ENCODE data around the gene ZC3H8.

ZC3H8 gene

GRCh38 chr2:112272669-112273068 is 17.8 kb upstream of the ZC3H8 start:
- no peak overlapping the region for H3K4ac ChIP-seq (ENCODE audit: low read length)
- peaks cover 4 to 8% of the 10 kb centered on the region in 2 donors for H3K9me3 ChIP-seq (replicated peaks in 1 of 2; ENCODE audit: control insufficient read depth in 2 of 2, insufficient read depth in 1 of 2, low read depth in 1 of 2, low read length in 2 of 2)
- no peak overlapping the region for H2BK15ac ChIP-seq (ENCODE audit: low read length)
- no peaks in the 10 kb centered on the region for H3K27me3 ChIP-seq (ENCODE audit: control insufficient read depth in 3 of 3, insufficient read depth in 3 of 3, low read depth in 1 of 3, low read length in 3 of 3)
- H3K4me2 ChIP-seq (ENCODE audit: insufficient read depth, low read length, poor library complexity, severe bottlenecking) = no peak overlapping the region
- no peak overlapping the region for H2BK120ac ChIP-seq (ENCODE audit: low read depth, low read length)
- H2BK5ac ChIP-seq (ENCODE audit: low read length) = no peak overlapping the region
- no peaks in the 10 kb centered on the region for H3K36me3 ChIP-seq (replicated peaks in 1 of 2; ENCODE audit: control insufficient read depth in 2 of 2, insufficient read depth in 2 of 2, low read length in 2 of 2)
- H3K23ac ChIP-seq (ENCODE audit: low read depth, low read length, poor library complexity) = no peak overlapping the region
- H3K79me1 ChIP-seq (ENCODE audit: low read depth, low read length) = no peaks in the 10 kb centered on the region
- no peak overlapping the region for H3K9ac ChIP-seq (ENCODE audit: low read depth, low read length, poor library complexity)
- no peak overlapping the region for H3K18ac ChIP-seq (ENCODE audit: low read length)
- no peak overlapping the region for H3K27ac ChIP-seq (replicated peaks; ENCODE audit: low read length)
- no peak for DNase-seq (ENCODE audit: low spot score)
- peaks cover 0 to 6% of the 10 kb centered on the region in 2 donors for H3K4me1 ChIP-seq (ENCODE audit: control insufficient read depth in 2 of 2, insufficient read depth in 1 of 2, low read depth in 1 of 2, low read length in 2 of 2)
- no CpG with 5 or more reads among the region's 5 CpGs for WGBS, 2 donors (ENCODE audit: extremely low coverage in 2 of 2, insufficient read length in 2 of 2, insufficient replicate concordance in 1 of 2)
- H4K8ac ChIP-seq (ENCODE audit: low read depth, low read length) = no peak overlapping the region
- H2AFZ ChIP-seq (ENCODE audit: low read length) = no peak overlapping the region
- no peak overlapping the region for H3K14ac ChIP-seq (ENCODE audit: low read length)
- no peak overlapping the region for H2BK12ac ChIP-seq (ENCODE audit: low read length)
- H4K91ac ChIP-seq (ENCODE audit: low read depth, low read length, poor library complexity) = no peak overlapping the region
- no peak overlapping the region for H2AK5ac ChIP-seq (ENCODE audit: low read depth, low read length)
- H3K4me3 ChIP-seq (ENCODE audit: low read length in 2 of 2) = no peak overlapping the region

DNA sequence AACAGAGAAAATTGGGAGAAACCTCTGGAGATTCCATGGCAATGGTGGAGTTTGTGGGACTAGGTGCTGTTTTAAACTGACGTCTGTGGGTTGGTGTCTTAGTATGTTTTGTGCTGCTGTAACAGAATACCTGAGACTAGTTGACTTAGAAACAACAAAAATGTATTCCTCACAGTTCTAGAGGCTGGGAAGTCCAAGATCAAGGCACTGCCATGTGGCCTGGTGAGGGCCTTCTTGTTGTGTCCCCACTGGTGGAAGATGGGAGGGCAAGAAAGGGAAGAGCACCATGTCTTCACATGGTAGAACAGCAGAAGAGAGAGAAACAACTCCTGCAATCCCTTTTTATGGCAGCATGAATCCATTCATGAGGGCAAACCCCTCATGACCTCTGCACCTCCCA is 13.7 kb upstream of the ZC3H8 start:
- no peak overlapping the region for H3K14ac ChIP-seq (ENCODE audit: low read length)
- H2BK120ac ChIP-seq (ENCODE audit: low read depth, low read length) = no peak overlapping the region
- H3K36me3 ChIP-seq (replicated peaks in 1 of 2; ENCODE audit: control insufficient read depth in 2 of 2, insufficient read depth in 2 of 2, low read length in 2 of 2) = no peaks in the 10 kb centered on the region
- peaks cover 0 to 6% of the 10 kb centered on the region in 2 donors for H3K4me1 ChIP-seq (ENCODE audit: control insufficient read depth in 2 of 2, insufficient read depth in 1 of 2, low read depth in 1 of 2, low read length in 2 of 2)
- WGBS, 2 donors (ENCODE audit: extremely low coverage in 2 of 2, insufficient read length in 2 of 2, insufficient replicate concordance in 1 of 2) = no CpG with 5 or more reads among the region's 1 CpG
- H2AK5ac ChIP-seq (ENCODE audit: low read depth, low read length) = no peak overlapping the region
- no peak overlapping the region for H3K4me3 ChIP-seq (ENCODE audit: low read length in 2 of 2)
- no peak overlapping the region for H4K91ac ChIP-seq (ENCODE audit: low read depth, low read length, poor library complexity)
- peaks cover 4 to 8% of the 10 kb centered on the region in 2 donors for H3K9me3 ChIP-seq (replicated peaks in 1 of 2; ENCODE audit: control insufficient read depth in 2 of 2, insufficient read depth in 1 of 2, low read depth in 1 of 2, low read length in 2 of 2)
- H3K27ac ChIP-seq (replicated peaks; ENCODE audit: low read length) = no peak overlapping the region
- no peak for DNase-seq (ENCODE audit: low spot score)
- no peaks in the 10 kb centered on the region for H3K79me1 ChIP-seq (ENCODE audit: low read depth, low read length)
- no peak overlapping the region for H3K4ac ChIP-seq (ENCODE audit: low read length)
- H3K4me2 ChIP-seq (ENCODE audit: insufficient read depth, low read length, poor library complexity, severe bottlenecking) = no peak overlapping the region
- H3K18ac ChIP-seq (ENCODE audit: low read length) = no peak overlapping the region
- H3K23ac ChIP-seq (ENCODE audit: low read depth, low read length, poor library complexity) = no peak overlapping the region
- H2BK15ac ChIP-seq (ENCODE audit: low read length) = no peak overlapping the region
- H2BK12ac ChIP-seq (ENCODE audit: low read length) = no peak overlapping the region
- H4K8ac ChIP-seq (ENCODE audit: low read depth, low read length) = no peak overlapping the region
- H2AFZ ChIP-seq (ENCODE audit: low read length) = no peak overlapping the region
- H3K27me3 ChIP-seq (ENCODE audit: control insufficient read depth in 3 of 3, insufficient read depth in 3 of 3, low read depth in 1 of 3, low read length in 3 of 3) = no peaks in the 10 kb centered on the region
- no peak overlapping the region for H2BK5ac ChIP-seq (ENCODE audit: low read length)
- H3K9ac ChIP-seq (ENCODE audit: low read depth, low read length, poor library complexity) = no peak overlapping the region

DNA sequence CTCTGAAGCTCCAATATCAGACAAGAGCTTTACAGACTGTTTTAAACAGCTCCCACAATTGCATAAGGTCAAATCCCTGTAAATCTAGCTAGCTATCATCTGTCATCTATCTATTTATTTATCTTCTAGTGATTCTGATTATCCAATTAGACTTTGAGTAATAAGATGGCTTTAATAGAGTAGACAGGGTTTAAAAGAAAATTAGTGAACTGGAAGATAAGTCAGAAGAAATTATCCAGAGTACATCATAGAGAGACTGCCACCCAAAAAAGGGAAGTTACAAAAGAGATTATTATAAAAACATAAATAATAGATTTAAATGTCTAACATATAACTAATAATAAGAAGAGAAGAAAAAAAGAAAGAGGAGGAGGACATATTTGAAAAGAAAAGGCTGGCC is 8.0 kb upstream of the ZC3H8 start:
- H4K8ac ChIP-seq (ENCODE audit: low read depth, low read length) = no peak overlapping the region
- no peak for DNase-seq (ENCODE audit: low spot score)

DNA sequence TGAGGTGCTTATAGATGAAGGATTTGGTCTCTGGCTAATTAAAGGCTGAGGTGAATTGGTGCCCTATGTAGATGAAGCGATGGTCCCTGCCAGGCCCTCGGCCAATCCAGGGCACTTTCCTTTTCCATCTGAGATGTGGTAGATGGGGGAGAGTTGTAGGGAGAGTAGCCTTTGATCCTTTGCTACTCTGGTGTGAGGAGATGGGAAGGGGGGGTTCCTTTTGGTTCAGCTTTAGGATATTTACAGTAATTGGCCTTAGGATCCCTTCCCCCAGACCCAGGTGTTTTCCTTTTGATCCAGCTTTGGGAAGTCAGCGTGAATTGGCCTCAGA is 5.4 kb upstream of the ZC3H8 start:
- no peak overlapping the region for H2BK120ac ChIP-seq (ENCODE audit: low read depth, low read length)
- no peak overlapping the region for H2AK5ac ChIP-seq (ENCODE audit: low read depth, low read length)
- H2BK15ac ChIP-seq (ENCODE audit: low read length) = no peak overlapping the region
- no peaks in the 10 kb centered on the region for H3K9me3 ChIP-seq (replicated peaks in 1 of 2; ENCODE audit: control insufficient read depth in 2 of 2, insufficient read depth in 1 of 2, low read depth in 1 of 2, low read length in 2 of 2)
- no peak overlapping the region for H3K18ac ChIP-seq (ENCODE audit: low read length)
- H2AFZ ChIP-seq (ENCODE audit: low read length) = peak overlapping the region; percentile 77
- H2BK12ac ChIP-seq (ENCODE audit: low read length) = no peak overlapping the region
- no peak overlapping the region for H3K4me3 ChIP-seq (ENCODE audit: low read length in 2 of 2)
- no peaks in the 10 kb centered on the region for H3K27me3 ChIP-seq (ENCODE audit: control insufficient read depth in 3 of 3, insufficient read depth in 3 of 3, low read depth in 1 of 3, low read length in 3 of 3)
- DNase-seq (ENCODE audit: low spot score) = no peak
- H3K4ac ChIP-seq (ENCODE audit: low read length) = no peak overlapping the region
- H2BK5ac ChIP-seq (ENCODE audit: low read length) = no peak overlapping the region
- H3K27ac ChIP-seq (replicated peaks; ENCODE audit: low read length) = no peak overlapping the region
- no CpG with 5 or more reads among the region's 3 CpGs for WGBS, 2 donors (ENCODE audit: extremely low coverage in 2 of 2, insufficient read length in 2 of 2, insufficient replicate concordance in 1 of 2)
- H3K36me3 ChIP-seq (replicated peaks in 1 of 2; ENCODE audit: control insufficient read depth in 2 of 2, insufficient read depth in 2 of 2, low read length in 2 of 2) = no peaks in the 10 kb centered on the region
- no peak overlapping the region for H3K4me2 ChIP-seq (ENCODE audit: insufficient read depth, low read length, poor library complexity, severe bottlenecking)
- H3K4me1 ChIP-seq (ENCODE audit: control insufficient read depth in 2 of 2, insufficient read depth in 1 of 2, low read depth in 1 of 2, low read length in 2 of 2) = no peaks in the 10 kb centered on the region
- no peak overlapping the region for H3K9ac ChIP-seq (ENCODE audit: low read depth, low read length, poor library complexity)
- no peak overlapping the region for H4K8ac ChIP-seq (ENCODE audit: low read depth, low read length)
- no peak overlapping the region for H3K14ac ChIP-seq (ENCODE audit: low read length)
- no peak overlapping the region for H4K91ac ChIP-seq (ENCODE audit: low read depth, low read length, poor library complexity)
- H3K79me1 ChIP-seq (ENCODE audit: low read depth, low read length) = no peaks in the 10 kb centered on the region
- no peak overlapping the region for H3K23ac ChIP-seq (ENCODE audit: low read depth, low read length, poor library complexity)

More for the DNA sequence above, 8.0 kb upstream of the ZC3H8 start:
- Histone ChIP-seq H2BK15ac (ENCODE audit: low read length) (no peak overlapping the region), H2BK120ac (ENCODE audit: low read depth, low read length) (no peak overlapping the region), H3K36me3 (replicated peaks in 1 of 2; ENCODE audit: control insufficient read depth in 2 of 2, insufficient read depth in 2 of 2, low read length in 2 of 2) (no peaks in the 10 kb centered on the region), H3K14ac (ENCODE audit: low read length) (no peak overlapping the region), H2AFZ (ENCODE audit: low read length) (no peak overlapping the region), H3K9me3 (replicated peaks in 1 of 2; ENCODE audit: control insufficient read depth in 2 of 2, insufficient read depth in 1 of 2, low read depth in 1 of 2, low read length in 2 of 2) (no peaks in the 10 kb centered on the region), H3K27me3 (ENCODE audit: control insufficient read depth in 3 of 3, insufficient read depth in 3 of 3, low read depth in 1 of 3, low read length in 3 of 3) (no peaks in the 10 kb centered on the region), H4K91ac (ENCODE audit: low read depth, low read length, poor library complexity) (no peak overlapping the region), H3K4ac (ENCODE audit: low read length) (no peak overlapping the region), H3K27ac (replicated peaks; ENCODE audit: low read length) (no peak overlapping the region), H2AK5ac (ENCODE audit: low read depth, low read length) (no peak overlapping the region), H3K4me3 (ENCODE audit: low read length in 2 of 2) (no peak overlapping the region), H3K4me1 (ENCODE audit: control insufficient read depth in 2 of 2, insufficient read depth in 1 of 2, low read depth in 1 of 2, low read length in 2 of 2) (no peaks in the 10 kb centered on the region), H3K23ac (ENCODE audit: low read depth, low read length, poor library complexity) (no peak overlapping the region), H3K18ac (ENCODE audit: low read length) (no peak overlapping the region), H2BK5ac (ENCODE audit: low read length) (no peak overlapping the region), H3K4me2 (ENCODE audit: insufficient read depth, low read length, poor library complexity, severe bottlenecking) (no peak overlapping the region), H3K79me1 (ENCODE audit: low read depth, low read length) (no peaks in the 10 kb centered on the region), H2BK12ac (ENCODE audit: low read length) (no peak overlapping the region), H3K9ac (ENCODE audit: low read depth, low read length, poor library complexity) (no peak overlapping the region)

All from neuronal stem cell (in vitro differentiated cells).